IPS-18a (cell line): Measurements from ENCODE around the gene ACSM6.

Experiments
- H3K27ac ChIP-seq: one replicate; pipeline ENCODE4 v1.5.1; 2013; ENCODE audit warnings: low read length
- H3K27me3 ChIP-seq: one replicate; pipeline ENCODE4 v1.6.1; 2013; ENCODE audit warnings: mild to moderate bottlenecking, low read length; ENCODE audit not compliant: control insufficient read depth, insufficient read depth
- H3K36me3 ChIP-seq: one replicate; pipeline ENCODE4 v1.6.1; 2013; ENCODE audit warnings: low read depth, low read length; ENCODE audit not compliant: control insufficient read depth
- H3K4me1 ChIP-seq: one replicate; pipeline ENCODE4 v1.6.1; 2013; ENCODE audit warnings: low read depth, low read length; ENCODE audit not compliant: control insufficient read depth
- H3K4me3 ChIP-seq: one replicate; pipeline ENCODE4 v1.5.1; 2013; ENCODE audit warnings: low read length
- H3K9ac ChIP-seq: one replicate; pipeline ENCODE4 v1.6.1; 2013; ENCODE audit warnings: mild to moderate bottlenecking, low read length, moderate library complexity
- H3K9me3 ChIP-seq: one replicate; pipeline ENCODE4 v1.6.1; 2013; ENCODE audit warnings: low read depth, low read length; ENCODE audit not compliant: control insufficient read depth

The ACSM6 gene

GRCh38 chr10:95277201-95277570 lies 83.1 kb downstream of the ACSM6 start:
- Histone ChIP-seq H3K4me3 (no peak overlapping the region), H3K27me3 (no peaks in the 10 kb centered on the region), H3K9ac (no peak overlapping the region), H3K27ac (no peak overlapping the region), H3K9me3 (no peaks in the 10 kb centered on the region), H3K4me1 (peaks cover 14% of the 10 kb centered on the region), H3K36me3 (no peaks in the 10 kb centered on the region)

- Histone ChIP-seq H3K9me3 (no peaks in the 10 kb centered on the region), H3K9ac (no peak overlapping the region), H3K27me3 (no peaks in the 10 kb centered on the region), H3K36me3 (no peaks in the 10 kb centered on the region), H3K27ac (no peak overlapping the region), H3K4me3 (no peak overlapping the region), H3K4me1 (peaks cover 14% of the 10 kb centered on the region)
Measured at GRCh38 chr10:95277614-95278013, 83.6 kb downstream of the ACSM6 start.
